H9 (cell line): ENCODE results near the gene ADAMTS3. TPM values are rescaled to one million over a fixed set of nuclear protein-coding genes. Genes with fewer than 3 reads are reported as not detected.

ENCODE experiments used
- DNase-seq: peaks from one replicate; pipeline ENCODE4 v3.0.0-alpha.2; 2017
- H2AFZ ChIP-seq: one replicate; pipeline ENCODE4 v1.6.1; 2013; ENCODE audit warnings: mild to moderate bottlenecking, low read length, control low read depth, moderate library complexity
- H2AK5ac ChIP-seq: 2 replicates; pipeline ENCODE4 v1.6.1; 2013; ENCODE audit warnings: low read length, control low read depth, mixed read lengths; ENCODE audit not compliant: insufficient read length
- H2BK120ac ChIP-seq: one replicate; pipeline ENCODE4 v1.6.1; 2013; ENCODE audit warnings: low read depth, mild to moderate bottlenecking, low read length, control low read depth, inconsistent platforms; ENCODE audit not compliant: poor library complexity, severe bottlenecking
- H2BK12ac ChIP-seq: 2 replicates; pipeline ENCODE4 v1.6.1; 2013; ENCODE audit warnings: low read length, control low read depth, mixed read lengths, low read depth; ENCODE audit not compliant: insufficient read length
- H2BK15ac ChIP-seq: 2 replicates; pipeline ENCODE4 v1.6.1; 2013; ENCODE audit warnings: low read depth, low read length, control low read depth
- H2BK20ac ChIP-seq: one replicate; pipeline ENCODE4 v1.6.1; 2013; ENCODE audit warnings: low read depth, mild to moderate bottlenecking, low read length, control low read depth, inconsistent platforms; ENCODE audit not compliant: poor library complexity, severe bottlenecking
- H2BK5ac ChIP-seq: 2 replicates; pipeline ENCODE4 v1.6.1; 2013; ENCODE audit warnings: low read length, control low read depth, mixed read lengths; ENCODE audit not compliant: insufficient read length
- H3K14ac ChIP-seq: 2 replicates; pipeline ENCODE4 v1.6.1; 2013; ENCODE audit warnings: low read length, control low read depth; ENCODE audit not compliant: insufficient read depth
- H3K18ac ChIP-seq: 2 replicates; pipeline ENCODE4 v1.6.1; 2013; ENCODE audit warnings: low read depth, mild to moderate bottlenecking, mixed read lengths, low read length, control low read depth; ENCODE audit not compliant: insufficient read length
- H3K23ac ChIP-seq: 2 replicates; pipeline ENCODE4 v1.6.1; 2013; ENCODE audit warnings: low read length, control low read depth, mixed read lengths, low read depth; ENCODE audit not compliant: insufficient read length
- H3K23me2 ChIP-seq: 2 replicates; pipeline ENCODE4 v1.6.1; 2013; ENCODE audit warnings: low read depth, mild to moderate bottlenecking, mixed read lengths, low read length, control low read depth; ENCODE audit not compliant: insufficient read length, poor library complexity, severe bottlenecking
- H3K27ac ChIP-seq: 2 replicates; pipeline ENCODE4 v1.5.1; 2013; ENCODE audit warnings: low read length, control low read depth, mixed read lengths, low read depth; ENCODE audit not compliant: insufficient read length
- H3K27me3 ChIP-seq: 2 replicates; pipeline ENCODE4 v1.6.1; 2013; ENCODE audit warnings: low read length, control low read depth, inconsistent platforms; ENCODE audit not compliant: insufficient read depth
- H3K4ac ChIP-seq: 2 replicates; pipeline ENCODE4 v1.6.1; 2013; ENCODE audit warnings: low read depth, mild to moderate bottlenecking, control low read depth, inconsistent platforms, low read length, moderate library complexity
- H3K4me1 ChIP-seq: 2 replicates; pipeline ENCODE4 v1.6.1; 2013; ENCODE audit warnings: low read length, control low read depth, inconsistent platforms; ENCODE audit not compliant: insufficient read depth
- H3K4me2 ChIP-seq: 2 replicates; pipeline ENCODE4 v1.6.1; 2013; ENCODE audit warnings: low read length, control low read depth, mixed read lengths; ENCODE audit not compliant: insufficient read length, insufficient read depth
- H3K56ac ChIP-seq: 2 replicates; pipeline ENCODE4 v1.6.1; 2013; ENCODE audit warnings: low read depth, mild to moderate bottlenecking, mixed read lengths, low read length, control low read depth; ENCODE audit not compliant: insufficient read length
- H3K79me1 ChIP-seq: 2 replicates; pipeline ENCODE4 v1.6.1; 2013; ENCODE audit warnings: low read depth, mild to moderate bottlenecking, moderate library complexity, low read length, control low read depth, inconsistent platforms; ENCODE audit not compliant: insufficient read depth, poor library complexity, severe bottlenecking
- H3K79me2 ChIP-seq: 2 replicates; pipeline ENCODE4 v1.6.1; 2013; ENCODE audit warnings: low read length, control low read depth, inconsistent platforms; ENCODE audit not compliant: insufficient read depth
- H3K9ac ChIP-seq: 2 replicates; pipeline ENCODE4 v1.6.1; 2013; ENCODE audit warnings: low read length, control low read depth, mixed read lengths; ENCODE audit not compliant: insufficient read length; ENCODE audit errors: extremely low read depth
- H3K9me3 ChIP-seq: one replicate; pipeline ENCODE4 v1.6.1; 2013; ENCODE audit warnings: low read depth, low read length, inconsistent platforms; ENCODE audit not compliant: control insufficient read depth
- H3T11ph ChIP-seq: one replicate; pipeline ENCODE4 v1.6.1; 2013; ENCODE audit warnings: mild to moderate bottlenecking, low read length, control low read depth, inconsistent platforms
- H4K20me1 ChIP-seq: one replicate; pipeline ENCODE4 v1.6.1; 2013; ENCODE audit not compliant: control insufficient read depth, insufficient read length, insufficient read depth
- H4K5ac ChIP-seq: 2 replicates; pipeline ENCODE4 v1.6.1; 2013; ENCODE audit warnings: low read depth, mild to moderate bottlenecking, mixed read lengths, low read length, control low read depth; ENCODE audit not compliant: insufficient read length
- H4K8ac ChIP-seq: replicated peaks from 2 replicates; pipeline ENCODE4 v1.6.1; 2013; ENCODE audit warnings: low read length, control low read depth, mixed read lengths, low read depth; ENCODE audit not compliant: insufficient read length
- H4K91ac ChIP-seq: 2 replicates; pipeline ENCODE4 v1.6.1; 2013; ENCODE audit warnings: low read depth, mild to moderate bottlenecking, moderate library complexity, mixed read lengths, low read length, control low read depth; ENCODE audit not compliant: insufficient read length
- H3K27ac Mint-ChIP-seq, 3 experiments: 2 replicates in 2 of 3; 3 replicates in 1 of 3; pipeline ENCODE4 v1.8.0; 2020 to 2021; ENCODE audit warnings: mixed read lengths in 3 of 3, mild to moderate bottlenecking in 1 of 3, moderate library complexity in 1 of 3
- H3K27me3 Mint-ChIP-seq: 2 replicates; pipeline ENCODE4 v1.8.0; 2021; ENCODE audit warnings: low read depth, mild to moderate bottlenecking, moderate library complexity, mixed read lengths
- H3K36me3 Mint-ChIP-seq, 3 experiments: 2 replicates in 2 of 3; 3 replicates in 1 of 3; pipeline ENCODE4 v1.8.0; 2020 to 2021; ENCODE audit warnings: low read depth in 3 of 3, mixed read lengths in 3 of 3; ENCODE audit not compliant: insufficient read depth in 1 of 3
- H3K4me1 Mint-ChIP-seq, 2 experiments: 2 replicates each; pipeline ENCODE4 v1.8.0; 2020; ENCODE audit warnings: mixed read lengths in 2 of 2
- H3K4me3 Mint-ChIP-seq, 2 experiments: 2 replicates in 1 of 2; 3 replicates in 1 of 2; pipeline ENCODE4 v1.8.0; 2020 to 2021; ENCODE audit warnings: mild to moderate bottlenecking in 2 of 2, mixed read lengths in 2 of 2, moderate library complexity in 1 of 2
- H3K9me3 Mint-ChIP-seq, 2 experiments: 2 replicates in 1 of 2; 3 replicates in 1 of 2; pipeline ENCODE4 v1.8.0; 2020; ENCODE audit warnings: mild to moderate bottlenecking in 2 of 2, mixed read lengths in 2 of 2, moderate library complexity in 1 of 2
- CTCF ChIP-seq: fragments of 200-600 bp; sonication (generic); conservative IDR thresholded peaks from 3 replicates; pipeline ENCODE4 v1.8.0; 2021; ENCODE audit warnings: antibody characterized with exemption, mild to moderate bottlenecking
- WGBS: extraction: QIAGEN DNeasy Blood & Tissue Kit; methylation state at CpG from one replicate; pipeline ENCODE4 v1.1.7; 2013; ENCODE audit warnings: missing lambda C conversion rate, low lambda C conversion rate, mixed read lengths; ENCODE audit not compliant: insufficient read length; ENCODE audit errors: extremely low coverage; 5-methylcytosine and 5-hydroxymethylcytosine counted together
- total RNA-seq: library from RNA; stranded (reverse); gene quantifications from 2 replicates; pipeline ENCODE4 v1.2.1, GENCODE V29; 2021

The ADAMTS3 gene
- total RNA-seq, 1 experiment from 2014 or later: 1.1 TPM

DNA sequence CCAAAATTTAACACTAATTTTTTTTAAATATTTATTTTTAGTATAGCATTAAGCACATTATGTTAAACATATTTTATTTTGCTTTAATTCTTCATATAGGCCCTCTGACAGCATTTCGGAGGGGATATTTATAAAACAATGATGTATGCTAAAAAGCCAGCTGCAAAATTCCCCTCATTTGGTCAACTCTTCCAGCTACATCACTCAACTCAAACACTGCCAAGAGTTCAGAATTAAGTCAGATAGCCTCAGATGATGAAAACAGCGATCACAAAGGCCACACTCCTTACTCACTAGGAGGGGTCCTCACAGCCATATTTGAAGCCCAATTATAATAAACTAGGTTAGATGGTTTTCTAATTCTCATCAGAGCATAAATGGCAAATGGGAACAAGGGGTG is 146.6 kb downstream of the ADAMTS3 start:
- no peak overlapping the region for H2AFZ ChIP-seq
- WGBS: no CpG with 5 or more reads among the region's 2 CpGs
- H2BK5ac ChIP-seq: no peak overlapping the region
- no peak for DNase-seq
- H3K27me3 Mint-ChIP-seq: no peaks in the 10 kb centered on the region
- no peaks in the 10 kb centered on the region for H3K36me3 Mint-ChIP-seq
- no peak overlapping the region for H2BK120ac ChIP-seq
- H3K4me1 ChIP-seq: no peaks in the 10 kb centered on the region
- no peak overlapping the region for H3K27ac Mint-ChIP-seq
- H4K20me1 ChIP-seq: no peaks in the 10 kb centered on the region
- H4K5ac ChIP-seq: no peak overlapping the region
- H3K23me2 ChIP-seq: no peaks in the 10 kb centered on the region
- no peak overlapping the region for H2AK5ac ChIP-seq
- no peaks in the 10 kb centered on the region for H3K9me3 ChIP-seq
- no peaks in the 10 kb centered on the region for H3K4me1 Mint-ChIP-seq
- no peak overlapping the region for H4K8ac ChIP-seq
- H3K27ac ChIP-seq: no peak overlapping the region
- TF ChIP-seq CTCF: no peak
- H3K27me3 ChIP-seq: no peaks in the 10 kb centered on the region; the same call in 1 of the 2 replicates
- no peak overlapping the region for H2BK15ac ChIP-seq
- H3K4me2 ChIP-seq: no peak overlapping the region
- H2BK20ac ChIP-seq: no peak overlapping the region
- no peak overlapping the region for H3K23ac ChIP-seq
- H4K91ac ChIP-seq: no peak overlapping the region
- no peak overlapping the region for H3K9ac ChIP-seq
- no peak overlapping the region for H3K4me3 Mint-ChIP-seq
- no peak overlapping the region for H3T11ph ChIP-seq
- H3K18ac ChIP-seq: no peak overlapping the region
- no peak overlapping the region for H2BK12ac ChIP-seq
- no peak overlapping the region for H3K4ac ChIP-seq
- no peak overlapping the region for H3K56ac ChIP-seq
- H3K79me1 ChIP-seq: no peaks in the 10 kb centered on the region
- H3K79me2 ChIP-seq: no peaks in the 10 kb centered on the region
- H3K9me3 Mint-ChIP-seq: no peaks in the 10 kb centered on the region
- no peak overlapping the region for H3K14ac ChIP-seq
